Measurements from ENCODE around the gene MCTP2. TPM values are rescaled to one million over a fixed set of nuclear protein-coding genes. Genes with fewer than 3 reads are reported as not detected.

The MCTP2 gene
- total RNA-seq, 4 donors from 2014 or later, result 12.0 to 18.3 (median 15.2) TPM

DNA sequence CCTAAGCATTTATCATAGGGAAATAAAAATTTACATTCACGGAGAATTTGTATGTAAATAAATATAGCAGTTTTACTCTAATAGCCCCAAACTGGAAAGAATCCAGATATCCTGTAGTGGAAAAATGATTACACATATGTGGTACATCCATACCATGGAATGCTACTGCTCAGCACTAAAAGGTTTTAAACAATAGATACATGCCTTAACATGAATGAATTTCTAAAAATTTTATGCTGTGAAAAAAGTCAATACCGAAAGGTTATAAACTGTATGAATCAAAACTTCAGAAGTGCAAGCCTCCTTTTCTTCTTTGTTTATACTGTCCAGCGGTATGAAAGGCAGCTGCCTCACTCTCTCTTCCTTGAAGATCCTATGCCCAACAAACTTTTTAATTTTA lies 37.5 kb upstream of the MCTP2 start:
- TF ChIP-seq, protein P1, sequence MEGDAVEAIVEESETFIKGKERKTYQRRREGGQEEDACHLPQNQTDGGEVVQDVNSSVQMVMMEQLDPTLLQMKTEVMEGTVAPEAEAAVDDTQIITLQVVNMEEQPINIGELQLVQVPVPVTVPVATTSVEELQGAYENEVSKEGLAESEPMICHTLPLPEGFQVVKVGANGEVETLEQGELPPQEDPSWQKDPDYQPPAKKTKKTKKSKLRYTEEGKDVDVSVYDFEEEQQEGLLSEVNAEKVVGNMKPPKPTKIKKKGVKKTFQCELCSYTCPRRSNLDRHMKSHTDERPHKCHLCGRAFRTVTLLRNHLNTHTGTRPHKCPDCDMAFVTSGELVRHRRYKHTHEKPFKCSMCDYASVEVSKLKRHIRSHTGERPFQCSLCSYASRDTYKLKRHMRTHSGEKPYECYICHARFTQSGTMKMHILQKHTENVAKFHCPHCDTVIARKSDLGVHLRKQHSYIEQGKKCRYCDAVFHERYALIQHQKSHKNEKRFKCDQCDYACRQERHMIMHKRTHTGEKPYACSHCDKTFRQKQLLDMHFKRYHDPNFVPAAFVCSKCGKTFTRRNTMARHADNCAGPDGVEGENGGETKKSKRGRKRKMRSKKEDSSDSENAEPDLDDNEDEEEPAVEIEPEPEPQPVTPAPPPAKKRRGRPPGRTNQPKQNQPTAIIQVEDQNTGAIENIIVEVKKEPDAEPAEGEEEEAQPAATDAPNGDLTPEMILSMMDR (IDR thresholded peaks at IDR 0.05), result no peak
- no peak for TF ChIP-seq EP300 (IDR thresholded peaks at IDR 0.05)
- no peak for TF ChIP-seq POLR2A (IDR thresholded peaks at IDR 0.05)
- no peaks in the 10 kb centered on the region for H3K36me3 ChIP-seq
- no peaks in the 10 kb centered on the region for H3K27me3 ChIP-seq
- H3K9me3 ChIP-seq, result no peaks in the 10 kb centered on the region
- no peaks in the 10 kb centered on the region for H3K4me1 ChIP-seq
- WGBS, 2 donors, result 70 to 71% methylated on average over 3 of the region's 3 CpGs
- H3K4me3 ChIP-seq, result no peak overlapping the region
- no peak overlapping the region for H3K27ac ChIP-seq
- DNase-seq (ENCODE audit: low spot score in 2 of 2), result no peak

DNA sequence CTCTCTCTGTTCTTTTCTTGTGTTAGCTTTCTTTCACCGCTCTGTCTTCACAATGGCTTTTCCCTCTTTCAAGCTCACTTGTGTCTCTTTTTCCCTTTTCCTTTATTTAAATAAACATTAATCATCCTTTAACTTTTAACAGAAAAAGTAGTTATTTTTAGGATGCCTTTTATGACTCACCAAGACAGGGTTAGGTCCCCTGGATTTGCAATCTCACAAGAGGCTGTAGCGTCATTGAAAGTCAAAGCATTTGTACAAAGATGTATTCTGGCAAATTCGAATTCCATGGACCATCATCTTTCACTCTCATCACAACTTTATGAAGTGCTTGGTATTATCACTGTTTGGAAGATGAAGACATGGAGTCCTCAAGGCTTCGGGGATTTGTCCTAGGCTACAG lies 34.8 kb upstream of the MCTP2 start:
- H3K9me3 ChIP-seq, result no peaks in the 10 kb centered on the region
- 86 to 88% methylated on average over 4 of the region's 4 CpGs for WGBS, 2 donors
- no peak overlapping the region for H3K4me3 ChIP-seq
- no peak overlapping the region for H3K27ac ChIP-seq
- no peaks in the 10 kb centered on the region for H3K36me3 ChIP-seq
- no peak for TF ChIP-seq EP300 (IDR thresholded peaks at IDR 0.05)
- TF ChIP-seq, protein P1 (IDR thresholded peaks at IDR 0.05), result no peak
- TF ChIP-seq POLR2A (IDR thresholded peaks at IDR 0.05), result no peak
- no peaks in the 10 kb centered on the region for H3K4me1 ChIP-seq
- DNase-seq (ENCODE audit: low spot score in 2 of 2), result no peak
- H3K27me3 ChIP-seq, result no peaks in the 10 kb centered on the region

DNA sequence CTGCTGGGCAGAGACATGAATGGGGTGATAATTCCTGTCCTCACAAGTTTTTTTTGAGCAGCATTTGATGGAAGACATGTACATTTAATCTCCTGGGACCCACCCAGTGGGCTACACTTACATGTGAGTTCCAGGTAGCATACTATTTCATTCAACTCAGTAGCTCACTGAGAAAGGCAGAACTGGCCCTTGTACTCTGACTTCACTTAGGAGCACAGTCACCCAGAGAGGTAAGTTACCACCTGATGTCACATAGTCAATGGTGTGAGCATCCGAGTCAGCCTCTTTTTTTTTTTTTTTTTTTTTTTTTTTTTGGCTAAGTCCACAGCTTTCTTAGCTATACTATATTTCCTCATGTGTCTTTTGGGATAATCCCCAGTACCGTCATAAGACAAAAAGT lies 32.7 kb upstream of the MCTP2 start:
- Histone ChIP-seq H3K27me3 (no peaks in the 10 kb centered on the region), H3K36me3 (no peaks in the 10 kb centered on the region), H3K27ac (no peak overlapping the region), H3K4me3 (no peak overlapping the region), H3K4me1 (no peaks in the 10 kb centered on the region), H3K9me3 (no peaks in the 10 kb centered on the region)
- 87 to 89% methylated on average over 2 of the region's 2 CpGs for WGBS, 2 donors
- DNase-seq (ENCODE audit: low spot score in 2 of 2), result no peak
- TF ChIP-seq EP300 (IDR thresholded peaks at IDR 0.05), result no peak
- TF ChIP-seq POLR2A (IDR thresholded peaks at IDR 0.05), result no peak
- TF ChIP-seq, protein P1 (IDR thresholded peaks at IDR 0.05), result no peak

DNA sequence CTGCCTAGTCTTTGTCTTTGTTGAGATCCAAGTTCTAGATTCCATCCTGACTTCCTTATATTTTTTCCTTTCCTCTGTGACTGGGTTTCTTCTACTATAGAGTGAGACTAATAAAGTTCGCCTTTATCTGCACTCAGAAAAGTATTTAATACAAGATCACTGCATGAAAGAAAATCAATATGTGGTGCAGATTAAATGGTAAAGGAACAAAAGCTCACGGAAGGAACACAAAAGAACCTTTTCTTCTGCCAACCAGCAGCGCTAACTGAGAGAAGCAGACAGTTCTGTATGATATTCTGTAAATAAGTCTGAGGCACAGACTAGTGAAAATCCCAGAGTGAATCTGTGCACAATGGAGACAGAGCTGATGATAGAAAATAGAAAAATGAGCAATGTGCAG lies 31.6 kb upstream of the MCTP2 start:
- no peaks in the 10 kb centered on the region for H3K36me3 ChIP-seq
- no peak overlapping the region for H3K27ac ChIP-seq
- H3K4me1 ChIP-seq, result no peaks in the 10 kb centered on the region
- H3K9me3 ChIP-seq, result no peaks in the 10 kb centered on the region
- H3K27me3 ChIP-seq, result no peaks in the 10 kb centered on the region
- TF ChIP-seq EP300 (IDR thresholded peaks at IDR 0.05) (no peak), POLR2A (IDR thresholded peaks at IDR 0.05) (no peak)
- TF ChIP-seq, protein P1 (IDR thresholded peaks at IDR 0.05), result no peak
- no peak overlapping the region for H3K4me3 ChIP-seq
- WGBS, 2 donors, result 60 to 65% methylated on average over 3 of the region's 3 CpGs
- DNase-seq (ENCODE audit: low spot score in 2 of 2), result no peak

DNA sequence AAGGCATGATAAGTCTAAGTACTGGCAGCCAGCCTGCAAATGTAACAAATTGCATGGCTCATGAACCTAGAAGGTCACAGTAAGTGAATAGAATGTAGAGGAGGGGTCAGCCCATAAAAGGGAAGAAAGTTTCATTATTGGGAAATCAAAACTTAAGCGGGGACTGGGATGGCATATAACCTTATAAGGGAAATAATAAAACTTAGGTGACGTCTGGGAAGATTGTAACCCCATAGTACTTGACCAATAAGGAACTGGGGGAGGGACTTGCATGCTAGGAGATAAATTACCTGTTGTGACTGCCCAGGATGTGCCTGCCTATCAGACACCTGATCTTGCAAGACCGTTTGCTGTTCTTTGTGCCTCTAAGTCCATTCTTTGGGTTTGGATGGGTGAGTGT lies 28.1 kb upstream of the MCTP2 start:
- H3K27ac ChIP-seq, result no peak overlapping the region
- no peaks in the 10 kb centered on the region for H3K27me3 ChIP-seq
- H3K4me1 ChIP-seq, result no peaks in the 10 kb centered on the region
- no peaks in the 10 kb centered on the region for H3K36me3 ChIP-seq
- no peak overlapping the region for H3K4me3 ChIP-seq
- no peaks in the 10 kb centered on the region for H3K9me3 ChIP-seq
- DNase-seq (ENCODE audit: low spot score in 2 of 2), result no peak
- 48 to 50% methylated on average over 3 of the region's 3 CpGs for WGBS, 2 donors
- TF ChIP-seq EP300 (IDR thresholded peaks at IDR 0.05) (no peak), POLR2A (IDR thresholded peaks at IDR 0.05) (no peak)
- TF ChIP-seq, protein P1 (IDR thresholded peaks at IDR 0.05), result no peak
